Measurements from ENCODE around the gene PPP1R9A. TPM values are rescaled to one million over a fixed set of nuclear protein-coding genes. Genes with fewer than 3 reads are reported as not detected.

The PPP1R9A gene
- total RNA-seq, 1 experiment from 2014 or later = 15.6 TPM

- no peaks in the 10 kb centered on the region for H3K27me3 ChIP-seq (replicated peaks; ENCODE audit: insufficient read depth, low read depth, low read length, poor library complexity)
- no peaks in the 10 kb centered on the region for H3K36me3 ChIP-seq (ENCODE audit: insufficient read depth, low read length, poor library complexity, severe bottlenecking)
- no TSS peak for BruUV-seq (replicated peaks)
- no peak overlapping the region for H3K4me3 ChIP-seq (ENCODE audit: low read depth, low read length, poor library complexity, severe bottlenecking)
- CTCF ChIA-PET = no interaction called here
- no peaks in the 10 kb centered on the region for H3K9me3 ChIP-seq (ENCODE audit: low read depth, low read length, poor library complexity, severe bottlenecking)
- DNase-seq (ENCODE audit: low spot score) = no peak
- POLR2A ChIA-PET (ENCODE audit: low non-redundant PET) = no interaction called here
- H3K27ac ChIP-seq (ENCODE audit: low read depth, low read length, poor library complexity, severe bottlenecking) = no peak overlapping the region
- intact Hi-C loops (cut with micrococcal nuclease; ENCODE audit: unreplicated experiment) = no loop called here
- TF ChIP-seq EZH2 (IDR thresholded peaks at IDR 0.05; ENCODE audit: borderline replicate concordance, low read depth, low read length, poor library complexity, severe bottlenecking) (no peak), CTCF (conservative IDR thresholded peaks at IDR 0.05; ENCODE audit: low read depth, low read length) (no peak)
- peaks cover 26% of the 10 kb centered on the region for H3K4me1 ChIP-seq (ENCODE audit: insufficient read depth, low read length, poor library complexity, severe bottlenecking)
Measured at GRCh38 chr7:95095966-95096540, 188.7 kb downstream of the PPP1R9A start.

- Histone ChIP-seq H3K36me3 (ENCODE audit: insufficient read depth, low read length, poor library complexity, severe bottlenecking) (no peaks in the 10 kb centered on the region), H3K27me3 (replicated peaks; ENCODE audit: insufficient read depth, low read depth, low read length, poor library complexity) (no peaks in the 10 kb centered on the region), H3K9me3 (ENCODE audit: low read depth, low read length, poor library complexity, severe bottlenecking) (no peaks in the 10 kb centered on the region), H3K27ac (ENCODE audit: low read depth, low read length, poor library complexity, severe bottlenecking) (no peak overlapping the region), H3K4me3 (ENCODE audit: low read depth, low read length, poor library complexity, severe bottlenecking) (no peak overlapping the region), H3K4me1 (ENCODE audit: insufficient read depth, low read length, poor library complexity, severe bottlenecking) (peaks cover 26% of the 10 kb centered on the region)
- CTCF ChIA-PET = no interaction called here
- no peak for DNase-seq (ENCODE audit: low spot score)
- intact Hi-C loops (cut with micrococcal nuclease; ENCODE audit: unreplicated experiment) = no loop called here
- POLR2A ChIA-PET (ENCODE audit: low non-redundant PET) = no interaction called here
- no peak for TF ChIP-seq EZH2 (IDR thresholded peaks at IDR 0.05; ENCODE audit: borderline replicate concordance, low read depth, low read length, poor library complexity, severe bottlenecking)
- TF ChIP-seq CTCF (conservative IDR thresholded peaks at IDR 0.05; ENCODE audit: low read depth, low read length) = no peak
- no TSS peak for BruUV-seq (replicated peaks)
Measured at GRCh38 chr7:95097291-95097690, 189.9 kb downstream of the PPP1R9A start.

- Histone ChIP-seq H3K27me3 (replicated peaks; ENCODE audit: insufficient read depth, low read depth, low read length, poor library complexity) (no peaks in the 10 kb centered on the region), H3K27ac (ENCODE audit: low read depth, low read length, poor library complexity, severe bottlenecking) (no peak overlapping the region), H3K36me3 (ENCODE audit: insufficient read depth, low read length, poor library complexity, severe bottlenecking) (no peaks in the 10 kb centered on the region), H3K4me1 (ENCODE audit: insufficient read depth, low read length, poor library complexity, severe bottlenecking) (peaks cover 26% of the 10 kb centered on the region), H3K4me3 (ENCODE audit: low read depth, low read length, poor library complexity, severe bottlenecking) (no peak overlapping the region), H3K9me3 (ENCODE audit: low read depth, low read length, poor library complexity, severe bottlenecking) (no peaks in the 10 kb centered on the region)
- TF ChIP-seq CTCF (conservative IDR thresholded peaks at IDR 0.05; ENCODE audit: low read depth, low read length) (no peak), EZH2 (IDR thresholded peaks at IDR 0.05; ENCODE audit: borderline replicate concordance, low read depth, low read length, poor library complexity, severe bottlenecking) (no peak)
- intact Hi-C loops (cut with micrococcal nuclease; ENCODE audit: unreplicated experiment) = no loop called here
- DNase-seq (ENCODE audit: low spot score) = no peak
- no TSS peak for BruUV-seq (replicated peaks)
- CTCF ChIA-PET = no interaction called here
- POLR2A ChIA-PET (ENCODE audit: low non-redundant PET) = no interaction called here
Measured at GRCh38 chr7:95097851-95098250, 190.5 kb downstream of the PPP1R9A start.
